SU-DHL-6 (cell line): Measurements from ENCODE around the gene PPP6R3.

ENCODE experiments used
- H2AFZ ChIP-seq: fragments of 200-600 bp; sonication (generic); 2 replicates; pipeline ENCODE4 v1.6.1; 2014; ENCODE audit warnings: low read depth, mild to moderate bottlenecking, moderate library complexity, mixed read lengths, antibody characterized with exemption, low read length; ENCODE audit not compliant: severe bottlenecking
- H3F3A ChIP-seq: fragments of 200-600 bp; shearing (Covaris generic); 2 replicates; pipeline ENCODE4 v1.6.0; 2016; ENCODE audit warnings: antibody characterized with exemption, mild to moderate bottlenecking; ENCODE audit not compliant: insufficient read depth
- H3K27ac ChIP-seq: fragments of 200-600 bp; sonication (generic); 2 replicates; pipeline ENCODE4 v1.5.1; 2016; ENCODE audit warnings: low read depth, mild to moderate bottlenecking, low read length, moderate library complexity, mixed read lengths
- H3K27me3 ChIP-seq: fragments of 200-600 bp; sonication (generic), shearing (Covaris generic); 2 replicates; pipeline ENCODE4 v1.6.0; 2014; ENCODE audit warnings: mild to moderate bottlenecking, low read length
- H3K36me3 ChIP-seq: fragments of 200-600 bp; sonication (generic); 2 replicates; pipeline ENCODE4 v1.6.1; 2014; ENCODE audit warnings: mild to moderate bottlenecking, low read length, mixed read lengths
- H3K4me2 ChIP-seq: fragments of 300-600, 200-600 bp; shearing (Covaris generic), sonication (generic); 2 replicates; pipeline ENCODE4 v1.6.0; 2014; ENCODE audit warnings: low read length, low read depth, mild to moderate bottlenecking; ENCODE audit not compliant: poor library complexity, severe bottlenecking
- H3K4me3 ChIP-seq: fragments of 200-600 bp; sonication (generic); 2 replicates; pipeline ENCODE4 v1.5.1; 2014; ENCODE audit warnings: antibody characterized with exemption, low read length, mild to moderate bottlenecking, mixed read lengths; ENCODE audit not compliant: insufficient read depth, poor library complexity, severe bottlenecking
- H3K79me2 ChIP-seq: fragments of 200-600 bp; sonication (generic); 2 replicates; pipeline ENCODE4 v1.6.1; 2014; ENCODE audit warnings: mild to moderate bottlenecking, low read length, moderate library complexity; ENCODE audit not compliant: insufficient read depth
- H3K9ac ChIP-seq: fragments of 200-600 bp; sonication (generic); 2 replicates; pipeline ENCODE4 v1.7.0; 2014; ENCODE audit warnings: mild to moderate bottlenecking, low read length
- H3K9me2 ChIP-seq: fragments of 200-600 bp; sonication (generic); replicated peaks from 2 replicates; pipeline ENCODE4 v1.6.1; 2014; ENCODE audit warnings: low read length; ENCODE audit not compliant: insufficient read depth
- H3K9me3 ChIP-seq: fragments of 200-600 bp; sonication (generic); 2 replicates; pipeline ENCODE4 v1.6.1; 2014; ENCODE audit warnings: low read length, mixed read lengths; ENCODE audit not compliant: insufficient read depth
- H4K20me1 ChIP-seq: fragments of 200-600 bp; sonication (generic); 2 replicates; pipeline ENCODE4 v1.6.1; 2014; ENCODE audit warnings: low read depth, mild to moderate bottlenecking, antibody characterized with exemption, low read length, moderate library complexity, mixed read lengths
- EZH2phosphoT487 ChIP-seq: fragments of 200-600 bp; sonication (generic), shearing (Covaris generic); conservative IDR thresholded peaks from 2 replicates; pipeline ENCODE4 v1.6.1; 2018; ENCODE audit warnings: mild to moderate bottlenecking, antibody characterized with exemption, low read length, moderate library complexity, mixed read lengths
- TF ChIP-seq, protein P1 (sequence below): fragments of 200-600 bp; sonication (generic); IDR thresholded peaks from one replicate; pipeline ENCODE4 v1.5.1; 2017; ENCODE audit warnings: antibody characterized with exemption, mild to moderate bottlenecking, low read length, moderate library complexity; ENCODE audit not compliant: insufficient read depth, poor library complexity, severe bottlenecking

Gene PPP6R3

DNA sequence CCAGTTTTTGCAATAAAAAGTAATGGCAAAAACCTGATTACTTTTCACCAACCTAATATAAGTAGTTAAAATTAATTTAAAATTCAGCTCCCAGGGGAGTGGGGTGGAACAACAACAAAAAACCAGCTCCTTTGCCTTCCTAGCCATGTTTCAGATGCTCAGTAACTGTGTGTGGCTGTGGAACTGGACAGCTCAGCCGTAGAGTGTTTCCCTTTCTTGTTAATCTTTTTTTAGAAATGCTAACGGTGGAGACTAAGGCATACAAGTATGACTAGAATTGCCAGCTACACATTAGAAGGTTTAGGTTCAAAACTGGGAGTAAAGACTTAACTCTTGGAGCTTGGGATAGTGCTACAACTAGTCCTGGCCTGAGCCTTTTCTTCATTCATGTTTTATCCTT, 45.0 kb downstream of the PPP6R3 start:
- Histone ChIP-seq H4K20me1 (peaks cover 26% of the 10 kb centered on the region; the same call in 1 of the 2 replicates), H3K4me3 (no peak overlapping the region), H3K9me3 (no peaks in the 10 kb centered on the region), H3F3A (no peaks in the 10 kb centered on the region), H3K9ac (no peak overlapping the region), H3K79me2 (peaks cover 100% of the 10 kb centered on the region), H3K27ac (no peak overlapping the region), H3K4me2 (no peak overlapping the region), H3K27me3 (no peaks in the 10 kb centered on the region), H2AFZ (no peak overlapping the region), H3K36me3 (peaks cover 4% of the 10 kb centered on the region; the same call in 1 of the 2 replicates), H3K9me2 (no peaks in the 10 kb centered on the region)
- no peak for TF ChIP-seq EZH2phosphoT487
- TF ChIP-seq, protein P1, sequence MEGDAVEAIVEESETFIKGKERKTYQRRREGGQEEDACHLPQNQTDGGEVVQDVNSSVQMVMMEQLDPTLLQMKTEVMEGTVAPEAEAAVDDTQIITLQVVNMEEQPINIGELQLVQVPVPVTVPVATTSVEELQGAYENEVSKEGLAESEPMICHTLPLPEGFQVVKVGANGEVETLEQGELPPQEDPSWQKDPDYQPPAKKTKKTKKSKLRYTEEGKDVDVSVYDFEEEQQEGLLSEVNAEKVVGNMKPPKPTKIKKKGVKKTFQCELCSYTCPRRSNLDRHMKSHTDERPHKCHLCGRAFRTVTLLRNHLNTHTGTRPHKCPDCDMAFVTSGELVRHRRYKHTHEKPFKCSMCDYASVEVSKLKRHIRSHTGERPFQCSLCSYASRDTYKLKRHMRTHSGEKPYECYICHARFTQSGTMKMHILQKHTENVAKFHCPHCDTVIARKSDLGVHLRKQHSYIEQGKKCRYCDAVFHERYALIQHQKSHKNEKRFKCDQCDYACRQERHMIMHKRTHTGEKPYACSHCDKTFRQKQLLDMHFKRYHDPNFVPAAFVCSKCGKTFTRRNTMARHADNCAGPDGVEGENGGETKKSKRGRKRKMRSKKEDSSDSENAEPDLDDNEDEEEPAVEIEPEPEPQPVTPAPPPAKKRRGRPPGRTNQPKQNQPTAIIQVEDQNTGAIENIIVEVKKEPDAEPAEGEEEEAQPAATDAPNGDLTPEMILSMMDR, result no peak

DNA sequence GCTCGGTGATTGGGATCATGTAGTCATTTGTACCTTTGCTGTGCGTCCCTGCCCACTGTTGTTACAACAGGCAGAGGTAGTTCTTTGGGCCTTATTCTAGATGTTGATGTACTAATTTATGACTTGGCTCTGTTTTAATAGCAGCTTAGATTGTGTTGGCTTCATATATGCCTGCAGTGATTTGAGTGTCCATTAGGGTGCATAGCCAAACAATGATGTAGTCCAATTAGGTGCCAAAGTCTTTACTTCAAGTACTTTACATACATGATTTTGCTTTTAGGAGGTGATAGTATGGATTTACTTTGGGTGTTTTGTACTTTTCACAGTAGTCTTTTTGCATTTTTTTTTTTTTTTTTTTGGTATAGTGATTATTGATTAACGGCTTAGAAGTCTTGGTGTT, 46.4 kb downstream of the PPP6R3 start:
- peaks cover 4% of the 10 kb centered on the region; the same call in 1 of the 2 replicates for H3K36me3 ChIP-seq
- H3K4me3 ChIP-seq, result no peak overlapping the region
- H3F3A ChIP-seq, result no peaks in the 10 kb centered on the region
- peaks cover 100% of the 10 kb centered on the region for H3K79me2 ChIP-seq
- no peaks in the 10 kb centered on the region for H3K9me3 ChIP-seq
- H3K27ac ChIP-seq, result no peak overlapping the region
- H3K4me2 ChIP-seq, result no peak overlapping the region
- TF ChIP-seq EZH2phosphoT487, result no peak
- TF ChIP-seq, protein P1, result no peak
- H3K9me2 ChIP-seq, result no peaks in the 10 kb centered on the region
- no peak overlapping the region for H2AFZ ChIP-seq
- peaks cover 23% of the 10 kb centered on the region for H4K20me1 ChIP-seq
- H3K27me3 ChIP-seq, result no peaks in the 10 kb centered on the region
- no peak overlapping the region for H3K9ac ChIP-seq

DNA sequence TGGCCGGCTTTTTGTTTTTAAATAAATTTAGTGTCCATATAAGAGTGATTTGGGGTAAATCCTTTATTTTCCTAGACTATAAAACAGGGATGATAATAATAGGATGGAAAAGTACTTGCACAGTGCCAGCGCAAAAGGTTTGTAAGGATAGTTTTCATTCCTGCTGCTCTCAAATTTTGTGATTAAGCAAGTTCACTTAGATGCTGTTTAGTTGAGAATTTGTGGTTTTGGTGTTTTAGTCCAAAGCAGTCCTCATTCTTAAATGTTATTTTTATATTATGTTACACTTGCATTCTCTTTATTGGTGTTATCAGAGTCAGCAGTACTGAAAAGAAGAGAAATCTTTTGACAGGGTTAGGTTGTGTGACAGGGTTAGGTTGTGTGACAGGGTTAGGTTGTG, 47.9 kb downstream of the PPP6R3 start:
- no peak overlapping the region for H3K9ac ChIP-seq
- H3K9me2 ChIP-seq, result no peaks in the 10 kb centered on the region
- no peaks in the 10 kb centered on the region for H3K27me3 ChIP-seq
- H3F3A ChIP-seq, result no peaks in the 10 kb centered on the region
- peaks cover 7% of the 10 kb centered on the region; the same call in 1 of the 2 replicates for H3K36me3 ChIP-seq
- peaks cover 30% of the 10 kb centered on the region for H4K20me1 ChIP-seq
- H3K27ac ChIP-seq, result no peak overlapping the region
- peaks cover 100% of the 10 kb centered on the region for H3K79me2 ChIP-seq
- H3K9me3 ChIP-seq, result no peaks in the 10 kb centered on the region
- TF ChIP-seq EZH2phosphoT487, result no peak
- TF ChIP-seq, protein P1, result no peak
- H3K4me3 ChIP-seq, result no peak overlapping the region
- H2AFZ ChIP-seq, result no peak overlapping the region
- H3K4me2 ChIP-seq, result no peak overlapping the region

GRCh38 chr11:68509066-68509465, 48.5 kb downstream of the PPP6R3 start:
- H3K79me2 ChIP-seq, result peaks cover 100% of the 10 kb centered on the region
- H3K27ac ChIP-seq, result no peak overlapping the region
- H2AFZ ChIP-seq, result no peak overlapping the region
- H3K4me2 ChIP-seq, result no peak overlapping the region
- H4K20me1 ChIP-seq, result peaks cover 34% of the 10 kb centered on the region
- H3K9ac ChIP-seq, result no peak overlapping the region
- H3K9me2 ChIP-seq, result no peaks in the 10 kb centered on the region
- H3K36me3 ChIP-seq, result peaks cover 7% of the 10 kb centered on the region
- no peaks in the 10 kb centered on the region for H3K9me3 ChIP-seq
- no peaks in the 10 kb centered on the region for H3F3A ChIP-seq
- no peak for TF ChIP-seq EZH2phosphoT487
- TF ChIP-seq, protein P1, result no peak
- no peaks in the 10 kb centered on the region for H3K27me3 ChIP-seq
- H3K4me3 ChIP-seq, result no peak overlapping the region
